GM23338 (cell line): ENCODE results near the gene TRIO. TPM values are rescaled to one million over a fixed set of nuclear protein-coding genes. Genes with fewer than 3 reads are reported as not detected.

ENCODE experiments used
- ATAC-seq: fragments of 200-7000 bp; cut with Tn5 transposase; 3 replicates; pipeline ENCODE4 v1.9.1; 2020
- DNase-seq: peaks from one replicate; pipeline ENCODE4 v3.0.0-alpha.2; 2015; ENCODE audit warnings: low spot score
- H2AFZ ChIP-seq: fragments of 200-600 bp; sonication (generic); 2 replicates; pipeline ENCODE4 v1.8.0; 2016; ENCODE audit warnings: antibody characterized with exemption, mild to moderate bottlenecking, moderate library complexity
- H3F3A ChIP-seq: fragments of 200-600 bp; sonication (generic); replicated peaks from 2 replicates; pipeline ENCODE4 v1.8.0; 2017; ENCODE audit warnings: antibody characterized with exemption, mixed run types, low read depth
- H3K27ac ChIP-seq: fragments of 200-600 bp; sonication (generic); 2 replicates; pipeline ENCODE4 v1.6.1; 2016; ENCODE audit warnings: low read depth
- H3K27me3 ChIP-seq: fragments of 200-600 bp; sonication (generic); 2 replicates; pipeline ENCODE4 v1.8.0; 2016; ENCODE audit warnings: mild to moderate bottlenecking, mixed run types, moderate library complexity; ENCODE audit not compliant: insufficient read depth
- H3K36me3 ChIP-seq: fragments of 200-600 bp; sonication (generic); 2 replicates; pipeline ENCODE4 v1.8.0; 2016; ENCODE audit warnings: mild to moderate bottlenecking; ENCODE audit not compliant: insufficient read depth
- H3K4me1 ChIP-seq: fragments of 200-600 bp; sonication (generic); 2 replicates; pipeline ENCODE4 v1.8.0; 2016; ENCODE audit warnings: mild to moderate bottlenecking, moderate library complexity; ENCODE audit not compliant: insufficient read depth
- H3K4me2 ChIP-seq: fragments of 200-600 bp; sonication (generic); 2 replicates; pipeline ENCODE4 v1.7.1; 2017; ENCODE audit warnings: mixed run types
- H3K4me3 ChIP-seq: fragments of 200-600 bp; sonication (generic); 2 replicates; pipeline ENCODE4 v1.6.1; 2016; ENCODE audit warnings: mixed run types
- H3K79me2 ChIP-seq: fragments of 200-600 bp; sonication (generic); replicated peaks from 2 replicates; pipeline ENCODE4 v1.8.0; 2017; ENCODE audit warnings: mild to moderate bottlenecking; ENCODE audit not compliant: insufficient read depth
- H3K9me2 ChIP-seq: fragments of 200-600 bp; sonication (generic); 2 replicates; pipeline ENCODE4 v1.8.0; 2017; ENCODE audit not compliant: insufficient read depth
- H4K20me1 ChIP-seq: fragments of 200-600 bp; sonication (generic); replicated peaks from 2 replicates; pipeline ENCODE4 v1.8.0; 2017; ENCODE audit warnings: mild to moderate bottlenecking; ENCODE audit not compliant: insufficient read depth
- H3K27ac Mint-ChIP-seq: 2 replicates; pipeline ENCODE4 v1.8.0; 2020; ENCODE audit warnings: inconsistent platforms, mild to moderate bottlenecking, moderate library complexity, mixed read lengths
- H3K27me3 Mint-ChIP-seq: 3 replicates; pipeline ENCODE4 v1.8.0; 2022; ENCODE audit warnings: low read depth, mild to moderate bottlenecking, moderate library complexity, mixed read lengths, inconsistent platforms; ENCODE audit not compliant: insufficient read depth, poor library complexity
- H3K36me3 Mint-ChIP-seq: 3 replicates; pipeline ENCODE4 v1.8.0; 2021; ENCODE audit warnings: low read depth, mild to moderate bottlenecking, inconsistent platforms, moderate library complexity, mixed read lengths
- H3K4me1 Mint-ChIP-seq: 3 replicates; pipeline ENCODE4 v1.8.0; 2020; ENCODE audit warnings: mild to moderate bottlenecking, inconsistent platforms, mixed read lengths
- H3K4me3 Mint-ChIP-seq: 3 replicates; pipeline ENCODE4 v1.8.0; 2021; ENCODE audit warnings: moderate library complexity, mild to moderate bottlenecking, inconsistent platforms, mixed read lengths
- H3K9me3 Mint-ChIP-seq: 3 replicates; pipeline ENCODE4 v1.8.0; 2020; ENCODE audit warnings: moderate library complexity, mild to moderate bottlenecking, inconsistent platforms, mixed read lengths
- CREB1 ChIP-seq: fragments of 250-450 bp; sonication (Bioruptor Pico); IDR thresholded peaks from 2 replicates; pipeline ENCODE4 v1.5.0; 2020; ENCODE audit warnings: low read depth, mild to moderate bottlenecking, moderate library complexity
- EZH2 ChIP-seq: fragments of 200-600 bp; sonication (generic); IDR thresholded peaks from one replicate; pipeline ENCODE4 v1.8.0; 2017; ENCODE audit warnings: antibody characterized with exemption, mild to moderate bottlenecking, low read depth; ENCODE audit not compliant: unreplicated experiment
- EZH2phosphoT487 ChIP-seq: fragments of 200-600 bp; sonication (generic); IDR thresholded peaks from one replicate; pipeline ENCODE4 v1.8.1; 2018; ENCODE audit warnings: antibody characterized with exemption; ENCODE audit not compliant: unreplicated experiment
- JUNB ChIP-seq: IDR thresholded peaks from one replicate; pipeline ENCODE4 v1.6.1; 2016; ENCODE audit warnings: antibody characterized with exemption; ENCODE audit not compliant: unreplicated experiment
- NANOG ChIP-seq: IDR thresholded peaks from 2 replicates; pipeline ENCODE4 v1.6.1; 2016; ENCODE audit warnings: antibody characterized with exemption, borderline replicate concordance
- POLR2AphosphoS5 ChIP-seq: IDR thresholded peaks from 2 replicates; pipeline ENCODE4 v1.6.1; 2016; ENCODE audit warnings: antibody characterized with exemption, low read depth
- STAT1 ChIP-seq: IDR thresholded peaks from one replicate; pipeline ENCODE4 v1.6.1; 2016; ENCODE audit warnings: antibody characterized with exemption; ENCODE audit not compliant: unreplicated experiment
- ZNF114 ChIP-seq: fragments of 250-450 bp; sonication (Bioruptor Pico); IDR thresholded peaks from 2 replicates; pipeline ENCODE4 v1.5.0; 2020; ENCODE audit warnings: mild to moderate bottlenecking, moderate library complexity
- ZNF331 ChIP-seq: fragments of 250-450 bp; sonication (Bioruptor Pico); IDR thresholded peaks from 2 replicates; pipeline ENCODE4 v1.5.0; 2020; ENCODE audit warnings: low read depth, mild to moderate bottlenecking, moderate library complexity
- polyA plus RNA-seq: library from polyadenylated mRNA; unstranded; fragments of >200 nt; fragmentation: Nextera tagmentation; extraction: Ambion mirVana; gene quantifications from 2 replicates; pipeline ENCODE4 v1.2.1, GENCODE V29; 2016
- total RNA-seq: library from RNA; depleted of rRNA; stranded (reverse); fragments of >200 nt; shearing (Covaris generic); gene quantifications from 2 replicates; pipeline ENCODE4 v1.2.3, GENCODE V29; 2014
- TF ChIP-seq, protein P1 (sequence below), 2 experiments: fragments of 200-600 bp in 1 of 2; sonication (generic) in 1 of 2; conservative IDR thresholded peaks; 2 replicates each; pipeline versions ENCODE4 v1.5.1 to v1.6.1; 2016 to 2017; ENCODE audit warnings: antibody characterized with exemption in 2 of 2, low read depth in 2 of 2, mild to moderate bottlenecking in 2 of 2, moderate library complexity in 1 of 2
- TF ChIP-seq, protein P2 (sequence below): fragments of 250-450 bp; sonication (Bioruptor Pico); IDR thresholded peaks from 2 replicates; pipeline ENCODE4 v1.5.0; 2020; ENCODE audit warnings: mild to moderate bottlenecking, moderate library complexity
- TF ChIP-seq, protein P3 (sequence below): IDR thresholded peaks from 2 replicates; pipeline ENCODE4 v1.6.1; 2016; ENCODE audit warnings: antibody characterized with exemption
- TF ChIP-seq, protein P4 (sequence below): IDR thresholded peaks from one replicate; pipeline ENCODE4 v1.6.1; 2018; ENCODE audit warnings: antibody characterized with exemption; ENCODE audit not compliant: unreplicated experiment

TRIO gene
- total and polyA plus RNA-seq, 2 experiments from 2014 or later, result 13.8 to 113 TPM

DNA sequence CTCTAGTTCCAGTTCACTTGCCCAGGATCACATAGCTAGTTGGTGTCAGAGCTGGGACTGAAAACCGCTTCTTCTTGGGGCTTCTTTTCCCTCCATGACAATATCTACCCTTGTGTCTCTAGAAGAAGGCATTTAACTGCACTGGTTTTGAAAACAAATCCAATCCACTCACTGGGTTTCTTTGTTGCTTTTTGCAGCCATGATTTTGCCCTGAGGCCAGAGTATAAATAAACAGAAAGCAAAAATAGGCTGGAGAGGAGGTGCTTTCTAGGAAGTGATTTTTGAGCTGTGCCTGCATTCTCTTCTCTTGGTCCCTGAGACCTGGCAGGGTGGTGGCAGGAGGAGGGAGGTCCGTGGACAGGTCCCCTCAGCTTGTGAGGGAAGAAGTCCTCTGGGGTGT lies 6.9 kb upstream of the TRIO start:
- Mint-ChIP-seq H3K4me3 (no peak overlapping the region), H3K27me3 (peaks cover 7% of the 10 kb centered on the region), H3K4me1 (no peaks in the 10 kb centered on the region), H3K9me3 (no peaks in the 10 kb centered on the region; the same call in 2 of the 3 replicates), H3K27ac (no peak overlapping the region), H3K36me3 (no peaks in the 10 kb centered on the region)
- Histone ChIP-seq H3F3A (no peaks in the 10 kb centered on the region), H3K9me2 (no peaks in the 10 kb centered on the region), H3K4me1 (no peaks in the 10 kb centered on the region), H4K20me1 (no peaks in the 10 kb centered on the region; the same call in 1 of the 2 replicates), H3K36me3 (no peaks in the 10 kb centered on the region), H3K79me2 (no peaks in the 10 kb centered on the region), H3K27me3 (no peaks in the 10 kb centered on the region), H3K4me2 (no peak overlapping the region), H2AFZ (no peak overlapping the region), H3K27ac (no peak overlapping the region), H3K4me3 (no peak overlapping the region)
- ATAC-seq (no peak), DNase-seq (no peak)
- TF ChIP-seq, protein P1, sequence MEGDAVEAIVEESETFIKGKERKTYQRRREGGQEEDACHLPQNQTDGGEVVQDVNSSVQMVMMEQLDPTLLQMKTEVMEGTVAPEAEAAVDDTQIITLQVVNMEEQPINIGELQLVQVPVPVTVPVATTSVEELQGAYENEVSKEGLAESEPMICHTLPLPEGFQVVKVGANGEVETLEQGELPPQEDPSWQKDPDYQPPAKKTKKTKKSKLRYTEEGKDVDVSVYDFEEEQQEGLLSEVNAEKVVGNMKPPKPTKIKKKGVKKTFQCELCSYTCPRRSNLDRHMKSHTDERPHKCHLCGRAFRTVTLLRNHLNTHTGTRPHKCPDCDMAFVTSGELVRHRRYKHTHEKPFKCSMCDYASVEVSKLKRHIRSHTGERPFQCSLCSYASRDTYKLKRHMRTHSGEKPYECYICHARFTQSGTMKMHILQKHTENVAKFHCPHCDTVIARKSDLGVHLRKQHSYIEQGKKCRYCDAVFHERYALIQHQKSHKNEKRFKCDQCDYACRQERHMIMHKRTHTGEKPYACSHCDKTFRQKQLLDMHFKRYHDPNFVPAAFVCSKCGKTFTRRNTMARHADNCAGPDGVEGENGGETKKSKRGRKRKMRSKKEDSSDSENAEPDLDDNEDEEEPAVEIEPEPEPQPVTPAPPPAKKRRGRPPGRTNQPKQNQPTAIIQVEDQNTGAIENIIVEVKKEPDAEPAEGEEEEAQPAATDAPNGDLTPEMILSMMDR (conservative IDR thresholded peaks at IDR 0.05; ENCODE audit: low read depth in 2 of 2), result no peak
- TF ChIP-seq ZNF331 (no peak), JUNB (no peak), NANOG (no peak), POLR2AphosphoS5 (no peak), CREB1 (CRISPR knock-in tag) (no peak), ZNF114 (CRISPR knock-in tag) (no peak), EZH2 (no peak), EZH2phosphoT487 (no peak), STAT1 (no peak)
- TF ChIP-seq, protein P2, sequence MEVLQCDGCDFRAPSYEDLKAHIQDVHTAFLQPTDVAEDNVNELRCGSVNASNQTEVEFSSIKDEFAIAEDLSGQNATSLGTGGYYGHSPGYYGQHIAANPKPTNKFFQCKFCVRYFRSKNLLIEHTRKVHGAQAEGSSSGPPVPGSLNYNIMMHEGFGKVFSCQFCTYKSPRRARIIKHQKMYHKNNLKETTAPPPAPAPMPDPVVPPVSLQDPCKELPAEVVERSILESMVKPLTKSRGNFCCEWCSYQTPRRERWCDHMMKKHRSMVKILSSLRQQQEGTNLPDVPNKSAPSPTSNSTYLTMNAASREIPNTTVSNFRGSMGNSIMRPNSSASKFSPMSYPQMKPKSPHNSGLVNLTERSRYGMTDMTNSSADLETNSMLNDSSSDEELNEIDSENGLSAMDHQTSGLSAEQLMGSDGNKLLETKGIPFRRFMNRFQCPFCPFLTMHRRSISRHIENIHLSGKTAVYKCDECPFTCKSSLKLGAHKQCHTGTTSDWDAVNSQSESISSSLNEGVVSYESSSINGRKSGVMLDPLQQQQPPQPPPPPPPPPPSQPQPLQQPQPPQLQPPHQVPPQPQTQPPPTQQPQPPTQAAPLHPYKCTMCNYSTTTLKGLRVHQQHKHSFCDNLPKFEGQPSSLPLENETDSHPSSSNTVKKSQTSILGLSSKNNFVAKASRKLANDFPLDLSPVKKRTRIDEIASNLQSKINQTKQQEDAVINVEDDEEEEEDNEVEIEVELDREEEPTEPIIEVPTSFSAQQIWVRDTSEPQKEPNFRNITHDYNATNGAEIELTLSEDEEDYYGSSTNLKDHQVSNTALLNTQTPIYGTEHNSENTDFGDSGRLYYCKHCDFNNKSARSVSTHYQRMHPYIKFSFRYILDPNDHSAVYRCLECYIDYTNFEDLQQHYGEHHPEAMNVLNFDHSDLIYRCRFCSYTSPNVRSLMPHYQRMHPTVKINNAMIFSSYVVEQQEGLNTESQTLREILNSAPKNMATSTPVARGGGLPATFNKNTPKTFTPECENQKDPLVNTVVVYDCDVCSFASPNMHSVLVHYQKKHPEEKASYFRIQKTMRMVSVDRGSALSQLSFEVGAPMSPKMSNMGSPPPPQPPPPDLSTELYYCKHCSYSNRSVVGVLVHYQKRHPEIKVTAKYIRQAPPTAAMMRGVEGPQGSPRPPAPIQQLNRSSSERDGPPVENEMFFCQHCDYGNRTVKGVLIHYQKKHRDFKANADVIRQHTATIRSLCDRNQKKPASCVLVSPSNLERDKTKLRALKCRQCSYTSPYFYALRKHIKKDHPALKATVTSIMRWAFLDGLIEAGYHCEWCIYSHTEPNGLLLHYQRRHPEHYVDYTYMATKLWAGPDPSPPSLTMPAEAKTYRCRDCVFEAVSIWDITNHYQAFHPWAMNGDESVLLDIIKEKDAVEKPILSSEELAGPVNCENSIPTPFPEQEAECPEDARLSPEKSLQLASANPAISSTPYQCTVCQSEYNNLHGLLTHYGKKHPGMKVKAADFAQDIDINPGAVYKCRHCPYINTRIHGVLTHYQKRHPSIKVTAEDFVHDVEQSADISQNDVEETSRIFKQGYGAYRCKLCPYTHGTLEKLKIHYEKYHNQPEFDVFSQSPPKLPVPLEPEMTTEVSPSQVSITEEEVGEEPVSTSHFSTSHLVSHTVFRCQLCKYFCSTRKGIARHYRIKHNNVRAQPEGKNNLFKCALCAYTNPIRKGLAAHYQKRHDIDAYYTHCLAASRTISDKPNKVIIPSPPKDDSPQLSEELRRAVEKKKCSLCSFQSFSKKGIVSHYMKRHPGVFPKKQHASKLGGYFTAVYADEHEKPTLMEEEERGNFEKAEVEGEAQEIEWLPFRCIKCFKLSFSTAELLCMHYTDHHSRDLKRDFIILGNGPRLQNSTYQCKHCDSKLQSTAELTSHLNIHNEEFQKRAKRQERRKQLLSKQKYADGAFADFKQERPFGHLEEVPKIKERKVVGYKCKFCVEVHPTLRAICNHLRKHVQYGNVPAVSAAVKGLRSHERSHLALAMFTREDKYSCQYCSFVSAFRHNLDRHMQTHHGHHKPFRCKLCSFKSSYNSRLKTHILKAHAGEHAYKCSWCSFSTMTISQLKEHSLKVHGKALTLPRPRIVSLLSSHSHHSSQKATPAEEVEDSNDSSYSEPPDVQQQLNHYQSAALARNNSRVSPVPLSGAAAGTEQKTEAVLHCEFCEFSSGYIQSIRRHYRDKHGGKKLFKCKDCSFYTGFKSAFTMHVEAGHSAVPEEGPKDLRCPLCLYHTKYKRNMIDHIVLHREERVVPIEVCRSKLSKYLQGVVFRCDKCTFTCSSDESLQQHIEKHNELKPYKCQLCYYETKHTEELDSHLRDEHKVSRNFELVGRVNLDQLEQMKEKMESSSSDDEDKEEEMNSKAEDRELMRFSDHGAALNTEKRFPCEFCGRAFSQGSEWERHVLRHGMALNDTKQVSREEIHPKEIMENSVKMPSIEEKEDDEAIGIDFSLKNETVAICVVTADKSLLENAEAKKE, result no peak
- TF ChIP-seq, protein P3, sequence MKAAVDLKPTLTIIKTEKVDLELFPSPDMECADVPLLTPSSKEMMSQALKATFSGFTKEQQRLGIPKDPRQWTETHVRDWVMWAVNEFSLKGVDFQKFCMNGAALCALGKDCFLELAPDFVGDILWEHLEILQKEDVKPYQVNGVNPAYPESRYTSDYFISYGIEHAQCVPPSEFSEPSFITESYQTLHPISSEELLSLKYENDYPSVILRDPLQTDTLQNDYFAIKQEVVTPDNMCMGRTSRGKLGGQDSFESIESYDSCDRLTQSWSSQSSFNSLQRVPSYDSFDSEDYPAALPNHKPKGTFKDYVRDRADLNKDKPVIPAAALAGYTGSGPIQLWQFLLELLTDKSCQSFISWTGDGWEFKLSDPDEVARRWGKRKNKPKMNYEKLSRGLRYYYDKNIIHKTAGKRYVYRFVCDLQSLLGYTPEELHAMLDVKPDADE, result no peak
- TF ChIP-seq, protein P4, sequence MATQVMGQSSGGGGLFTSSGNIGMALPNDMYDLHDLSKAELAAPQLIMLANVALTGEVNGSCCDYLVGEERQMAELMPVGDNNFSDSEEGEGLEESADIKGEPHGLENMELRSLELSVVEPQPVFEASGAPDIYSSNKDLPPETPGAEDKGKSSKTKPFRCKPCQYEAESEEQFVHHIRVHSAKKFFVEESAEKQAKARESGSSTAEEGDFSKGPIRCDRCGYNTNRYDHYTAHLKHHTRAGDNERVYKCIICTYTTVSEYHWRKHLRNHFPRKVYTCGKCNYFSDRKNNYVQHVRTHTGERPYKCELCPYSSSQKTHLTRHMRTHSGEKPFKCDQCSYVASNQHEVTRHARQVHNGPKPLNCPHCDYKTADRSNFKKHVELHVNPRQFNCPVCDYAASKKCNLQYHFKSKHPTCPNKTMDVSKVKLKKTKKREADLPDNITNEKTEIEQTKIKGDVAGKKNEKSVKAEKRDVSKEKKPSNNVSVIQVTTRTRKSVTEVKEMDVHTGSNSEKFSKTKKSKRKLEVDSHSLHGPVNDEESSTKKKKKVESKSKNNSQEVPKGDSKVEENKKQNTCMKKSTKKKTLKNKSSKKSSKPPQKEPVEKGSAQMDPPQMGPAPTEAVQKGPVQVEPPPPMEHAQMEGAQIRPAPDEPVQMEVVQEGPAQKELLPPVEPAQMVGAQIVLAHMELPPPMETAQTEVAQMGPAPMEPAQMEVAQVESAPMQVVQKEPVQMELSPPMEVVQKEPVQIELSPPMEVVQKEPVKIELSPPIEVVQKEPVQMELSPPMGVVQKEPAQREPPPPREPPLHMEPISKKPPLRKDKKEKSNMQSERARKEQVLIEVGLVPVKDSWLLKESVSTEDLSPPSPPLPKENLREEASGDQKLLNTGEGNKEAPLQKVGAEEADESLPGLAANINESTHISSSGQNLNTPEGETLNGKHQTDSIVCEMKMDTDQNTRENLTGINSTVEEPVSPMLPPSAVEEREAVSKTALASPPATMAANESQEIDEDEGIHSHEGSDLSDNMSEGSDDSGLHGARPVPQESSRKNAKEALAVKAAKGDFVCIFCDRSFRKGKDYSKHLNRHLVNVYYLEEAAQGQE, result no peak
